ENCODE measurements around the gene SOX2. TPM values are rescaled to one million over a fixed set of nuclear protein-coding genes. Genes with fewer than 3 reads are reported as not detected.

SOX2 gene
- total and polyA plus RNA-seq, 8 donors = 2.4 to 26.0 (median 14.4) TPM; not detected in 1

GRCh38 chr3:181739628-181740027 is 27.9 kb downstream of the SOX2 start:
- no peak for ATAC-seq
- Histone ChIP-seq H3K4me1 (no peaks in the 10 kb centered on the region), H3K27ac (no peak overlapping the region), H3K4me3 (no peak overlapping the region), H3K36me3 (no peaks in the 10 kb centered on the region), H3K27me3 (peaks cover 0 to 11% of the 10 kb centered on the region in 2 donors), H3K9me3 (no peaks in the 10 kb centered on the region)
- TF ChIP-seq, protein P1, sequence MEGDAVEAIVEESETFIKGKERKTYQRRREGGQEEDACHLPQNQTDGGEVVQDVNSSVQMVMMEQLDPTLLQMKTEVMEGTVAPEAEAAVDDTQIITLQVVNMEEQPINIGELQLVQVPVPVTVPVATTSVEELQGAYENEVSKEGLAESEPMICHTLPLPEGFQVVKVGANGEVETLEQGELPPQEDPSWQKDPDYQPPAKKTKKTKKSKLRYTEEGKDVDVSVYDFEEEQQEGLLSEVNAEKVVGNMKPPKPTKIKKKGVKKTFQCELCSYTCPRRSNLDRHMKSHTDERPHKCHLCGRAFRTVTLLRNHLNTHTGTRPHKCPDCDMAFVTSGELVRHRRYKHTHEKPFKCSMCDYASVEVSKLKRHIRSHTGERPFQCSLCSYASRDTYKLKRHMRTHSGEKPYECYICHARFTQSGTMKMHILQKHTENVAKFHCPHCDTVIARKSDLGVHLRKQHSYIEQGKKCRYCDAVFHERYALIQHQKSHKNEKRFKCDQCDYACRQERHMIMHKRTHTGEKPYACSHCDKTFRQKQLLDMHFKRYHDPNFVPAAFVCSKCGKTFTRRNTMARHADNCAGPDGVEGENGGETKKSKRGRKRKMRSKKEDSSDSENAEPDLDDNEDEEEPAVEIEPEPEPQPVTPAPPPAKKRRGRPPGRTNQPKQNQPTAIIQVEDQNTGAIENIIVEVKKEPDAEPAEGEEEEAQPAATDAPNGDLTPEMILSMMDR (IDR thresholded peaks at IDR 0.05) = no peak
- no peak for DNase-seq
- intact Hi-C loops (cut with DNase I) = no loop called here

DNA sequence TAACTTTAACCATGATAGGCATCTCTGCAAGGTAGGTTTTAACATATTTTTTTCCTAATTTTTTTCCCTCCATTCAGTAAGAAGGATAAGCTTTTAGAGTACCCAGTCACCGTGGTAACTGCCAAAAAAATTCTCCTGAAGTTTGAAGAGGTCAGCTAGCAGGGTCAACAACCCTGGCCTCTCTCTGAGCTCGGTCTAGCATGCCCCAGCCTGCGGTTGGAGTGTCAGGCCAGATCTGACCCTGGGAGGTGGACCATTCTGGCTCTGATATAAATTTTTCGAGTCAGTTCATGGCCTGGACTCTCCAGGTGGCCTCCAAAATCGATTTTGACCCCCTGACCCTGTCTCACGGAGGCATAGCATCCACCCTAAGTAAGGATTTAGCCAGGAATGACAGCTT is 29.7 kb downstream of the SOX2 start:
- Histone ChIP-seq H3K36me3 (no peaks in the 10 kb centered on the region), H3K9me3 (no peaks in the 10 kb centered on the region), H3K4me1 (no peaks in the 10 kb centered on the region), H3K27me3 (peaks cover 0 to 19% of the 10 kb centered on the region in 2 donors), H3K4me3 (no peak overlapping the region), H3K27ac (no peak overlapping the region)
- no peak for DNase-seq
- TF ChIP-seq, protein P1 (IDR thresholded peaks at IDR 0.05) = no peak
- ATAC-seq = no peak
- intact Hi-C loops (cut with DNase I) = no loop called here

DNA sequence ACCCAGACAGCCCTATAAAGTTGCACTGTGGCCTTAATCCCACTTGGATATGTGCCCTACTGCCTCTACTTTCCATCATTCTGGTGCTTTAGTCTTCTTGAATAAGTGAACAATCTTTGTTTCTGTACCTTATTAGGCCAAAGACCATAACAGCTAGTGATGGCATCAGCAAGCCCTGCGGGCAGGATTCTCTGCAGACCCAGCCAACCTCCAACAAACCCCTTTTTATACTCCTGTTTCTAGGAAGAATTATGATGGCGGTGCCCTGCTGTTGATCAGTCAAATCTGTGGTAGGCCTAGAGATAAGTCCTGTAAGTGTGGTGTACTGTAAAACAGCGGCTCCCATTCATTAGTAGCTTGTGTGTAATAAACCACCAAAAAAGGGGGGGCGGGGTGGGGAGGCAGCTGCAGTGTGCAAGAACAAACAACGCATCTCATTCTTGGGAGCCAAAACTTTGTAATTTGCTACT is 40.5 kb downstream of the SOX2 start:
- DNase-seq (no peak), ATAC-seq (no peak)
- Histone ChIP-seq H3K4me1 (no peaks in the 10 kb centered on the region), H3K27ac (no peak overlapping the region), H3K9me3 (no peaks in the 10 kb centered on the region), H3K27me3 (peaks cover 0 to 20% of the 10 kb centered on the region in 2 donors), H3K4me3 (no peak overlapping the region), H3K36me3 (no peaks in the 10 kb centered on the region)
- intact Hi-C loops (cut with DNase I) = no loop called here
- TF ChIP-seq, protein P1 (IDR thresholded peaks at IDR 0.05) = no peak

GRCh38 chr3:181753391-181753790 is 41.7 kb downstream of the SOX2 start:
- TF ChIP-seq, protein P1 (IDR thresholded peaks at IDR 0.05) = no peak
- ATAC-seq = no peak
- Histone ChIP-seq H3K36me3 (no peaks in the 10 kb centered on the region), H3K4me3 (no peak overlapping the region), H3K27ac (no peak overlapping the region), H3K9me3 (no peaks in the 10 kb centered on the region), H3K27me3 (peaks cover 0 to 20% of the 10 kb centered on the region in 2 donors), H3K4me1 (no peaks in the 10 kb centered on the region)
- intact Hi-C loops (cut with DNase I) = no loop called here
- no peak for DNase-seq

GRCh38 chr3:181755959-181756358 is 44.2 kb downstream of the SOX2 start:
- H3K4me1 ChIP-seq = no peaks in the 10 kb centered on the region
- TF ChIP-seq, protein P1 (IDR thresholded peaks at IDR 0.05) = no peak
- intact Hi-C loops (cut with DNase I) = no loop called here
- H3K4me3 ChIP-seq = no peak overlapping the region
- H3K36me3 ChIP-seq = no peaks in the 10 kb centered on the region
- peaks cover 0 to 20% of the 10 kb centered on the region in 2 donors for H3K27me3 ChIP-seq
- ATAC-seq (peak; percentile 96), DNase-seq (peak in 1 of 4 donors; percentile 53)
- H3K27ac ChIP-seq = no peak overlapping the region
- no peaks in the 10 kb centered on the region for H3K9me3 ChIP-seq
